Muscle of back (tissue), 11 donors: ENCODE data around the gene KCNMA1. TPM values are rescaled to one million over a fixed set of nuclear protein-coding genes. Genes with fewer than 3 reads are reported as not detected.
"Not testable (repeated sequence)": the region's sequence is repeated elsewhere in the genome, so short reads cannot be mapped to it uniquely, and the experiment has no call there.

Source experiments
- DNase-seq, 3 donors: peaks; one replicate each; pipeline versions ENCODE4 v3.0.0 to v3.0.0-alpha.2; 2013
- polyA plus RNA-seq, 10 donors: library from polyadenylated mRNA; unstranded; fragments of 120-200 nt; gene quantifications; one replicate each; pipeline ENCODE4 v1.2.1, GENCODE V29; 2013; ENCODE audit not compliant: insufficient read length in 10 of 10

KCNMA1 gene
- polyA plus RNA-seq, 10 donors: 13.8 to 20.5 (median 16.2) TPM

DNA sequence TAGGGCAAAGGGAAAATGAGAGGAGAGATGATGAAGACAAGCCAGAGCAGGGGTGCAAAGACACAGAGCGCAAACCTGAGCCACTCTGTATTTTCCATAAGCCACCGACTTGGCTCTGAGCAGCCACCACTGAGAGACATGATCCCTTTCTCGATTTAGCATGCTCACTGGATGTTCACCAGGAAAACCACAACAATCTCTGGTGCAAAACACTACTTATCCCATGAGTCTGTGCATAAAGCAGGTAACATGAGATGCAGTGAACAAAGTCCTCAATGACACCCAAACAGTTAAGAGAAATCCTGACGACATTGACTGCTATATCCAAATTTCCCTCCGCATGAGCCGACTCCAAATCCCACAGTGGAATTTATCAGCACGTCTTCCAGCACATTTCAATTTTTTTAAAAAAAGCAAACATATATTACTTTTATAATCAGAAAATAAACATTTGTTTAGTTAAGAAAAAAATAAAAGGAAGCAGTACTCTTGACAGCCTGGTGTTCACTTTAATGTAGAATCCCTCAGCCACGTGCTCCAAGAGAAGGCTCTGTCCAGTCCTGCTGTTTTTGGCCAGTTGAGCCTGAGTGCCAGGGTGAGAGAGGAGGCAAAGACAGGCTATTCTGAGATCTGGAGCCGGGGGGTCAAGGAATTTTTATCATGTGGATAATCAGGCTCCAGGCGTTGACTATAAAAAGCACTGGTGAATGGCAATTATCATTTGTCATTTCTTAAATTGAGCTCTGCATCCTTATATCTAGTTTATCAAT lies 238.4 kb downstream of the KCNMA1 start:
- no peak for DNase-seq

DNA sequence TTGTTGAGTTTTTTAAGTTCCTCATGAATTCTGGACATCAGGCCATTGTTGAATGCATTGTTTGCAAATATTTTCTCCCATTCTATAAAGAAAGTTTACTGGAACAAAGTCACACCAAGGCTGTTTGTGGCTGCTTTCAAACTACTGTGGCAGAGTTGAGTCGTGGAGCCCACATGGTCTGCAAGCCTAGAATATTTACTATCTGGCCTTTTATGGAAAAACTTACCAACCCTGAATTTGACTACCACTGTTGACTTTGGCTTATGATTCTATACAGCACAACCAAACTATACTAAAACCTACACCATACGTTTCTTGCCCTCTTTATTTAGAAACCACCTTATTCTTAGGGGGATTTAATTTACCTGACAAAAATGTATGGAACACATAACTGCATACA lies 239.1 kb downstream of the KCNMA1 start:
- DNase-seq: no peak

GRCh38 chr10:77397103-77397502 lies 240.5 kb downstream of the KCNMA1 start:
- no peak for DNase-seq

DNA sequence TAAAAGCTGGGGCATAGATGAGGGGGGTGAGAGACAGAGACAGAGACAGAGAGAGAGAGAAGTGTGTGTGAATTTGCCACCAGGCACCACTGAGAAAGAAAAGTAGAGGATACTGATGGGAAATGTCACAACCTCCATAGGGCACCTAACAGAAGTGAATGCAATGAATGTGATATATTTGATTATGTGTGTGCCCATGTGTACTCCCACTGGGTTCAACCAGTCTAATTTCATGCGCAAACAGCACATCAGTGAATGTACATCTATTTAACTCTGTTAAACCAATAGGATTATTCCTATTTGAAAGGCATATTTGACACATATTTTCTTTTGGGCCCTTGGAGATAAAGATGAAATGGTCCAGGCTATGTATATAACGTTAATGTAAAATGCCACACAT lies 241.3 kb downstream of the KCNMA1 start:
- DNase-seq: no peak

GRCh38 chr10:77393821-77394501 lies 243.6 kb downstream of the KCNMA1 start:
- DNase-seq: peak in 2 of 3 donors; percentile 46 to 50

DNA sequence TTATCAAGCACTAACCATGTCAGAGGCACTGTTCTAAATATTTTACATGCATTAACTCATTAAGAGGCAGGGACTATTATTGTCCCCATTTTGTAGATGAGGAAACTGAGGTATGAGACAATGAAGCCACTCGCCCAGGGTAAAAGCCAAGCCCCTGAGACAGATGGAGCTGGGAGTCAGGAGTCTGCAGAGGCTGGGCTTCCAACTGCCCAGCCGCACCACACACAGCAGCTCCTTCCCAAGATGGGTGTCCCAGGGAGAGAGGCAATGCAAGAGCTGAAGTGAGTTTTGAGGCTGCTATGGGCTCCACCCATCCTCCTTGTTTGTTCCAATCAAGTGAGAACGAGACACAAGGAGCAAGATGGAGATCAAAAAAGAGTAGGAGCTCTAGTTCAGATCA lies 244.2 kb downstream of the KCNMA1 start:
- no peak for DNase-seq

GRCh38 chr10:77392851-77393250 lies 244.8 kb downstream of the KCNMA1 start:
- DNase-seq: peak in 2 of 3 donors; percentile 15 to 88

- DNase-seq: peak in 1 of 3 donors; percentile 52
Measured at GRCh38 chr10:77392236-77392721, 245.3 kb downstream of the KCNMA1 start.

DNA sequence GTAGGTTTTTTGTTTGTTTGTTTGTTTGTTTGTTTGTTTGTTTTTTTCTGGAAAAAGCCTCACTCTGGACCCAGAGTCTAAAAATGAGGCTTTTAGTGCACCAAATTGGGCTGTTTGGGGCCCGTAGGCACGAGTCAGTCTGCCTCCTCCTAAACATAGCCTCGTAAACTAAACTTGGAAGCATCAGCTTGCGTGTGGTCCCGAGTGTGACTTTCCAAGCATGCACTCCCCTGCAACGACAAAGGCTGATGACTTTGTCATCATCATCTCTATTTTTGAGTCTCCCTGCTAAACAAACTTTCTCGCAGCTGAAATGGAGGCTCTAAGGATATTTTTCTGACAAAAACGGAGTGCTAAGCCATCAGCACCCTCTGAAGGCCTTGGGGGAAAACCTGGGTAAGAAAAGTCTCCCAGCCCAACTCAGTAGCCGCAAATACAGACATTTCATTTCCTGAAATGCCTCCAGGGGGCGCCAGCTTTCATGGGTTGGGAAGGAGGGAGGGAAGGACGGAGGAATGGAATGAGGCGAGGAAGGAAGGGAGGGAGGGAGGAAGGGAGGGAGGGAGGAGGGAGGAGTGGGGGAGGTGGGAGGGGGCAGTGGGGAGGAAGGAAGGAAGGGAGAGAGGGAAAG lies 245.9 kb downstream of the KCNMA1 start:
- peak; percentile 86 to 90 (median 90) for DNase-seq

- DNase-seq: no peak
Measured at GRCh38 chr10:77390481-77390891, 247.1 kb downstream of the KCNMA1 start.

GRCh38 chr10:77388571-77389100 lies 249.0 kb downstream of the KCNMA1 start:
- no peak for DNase-seq

DNA sequence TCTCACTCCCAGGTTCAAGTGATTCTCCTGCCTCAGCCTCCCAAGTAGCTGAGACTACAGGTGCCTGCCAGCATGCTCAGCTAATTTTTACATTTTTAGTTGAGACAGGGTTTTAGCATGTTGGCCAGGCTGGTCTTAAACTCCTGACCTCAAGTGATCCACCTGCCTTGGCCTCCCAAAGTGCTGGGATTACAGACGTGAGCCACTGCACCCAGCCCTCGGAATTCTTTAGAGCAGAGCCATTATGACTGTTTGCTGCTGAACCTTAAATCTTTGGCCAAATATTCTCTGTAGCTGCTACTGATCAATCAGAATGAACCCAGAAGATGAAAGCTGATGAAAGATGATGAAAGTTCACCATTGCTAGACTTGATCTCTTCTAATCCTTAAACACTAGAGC lies 249.9 kb downstream of the KCNMA1 start:
- not testable (repeated sequence) for DNase-seq

- no peak for DNase-seq
Measured at GRCh38 chr10:77387247-77387646, 250.4 kb downstream of the KCNMA1 start.

DNA sequence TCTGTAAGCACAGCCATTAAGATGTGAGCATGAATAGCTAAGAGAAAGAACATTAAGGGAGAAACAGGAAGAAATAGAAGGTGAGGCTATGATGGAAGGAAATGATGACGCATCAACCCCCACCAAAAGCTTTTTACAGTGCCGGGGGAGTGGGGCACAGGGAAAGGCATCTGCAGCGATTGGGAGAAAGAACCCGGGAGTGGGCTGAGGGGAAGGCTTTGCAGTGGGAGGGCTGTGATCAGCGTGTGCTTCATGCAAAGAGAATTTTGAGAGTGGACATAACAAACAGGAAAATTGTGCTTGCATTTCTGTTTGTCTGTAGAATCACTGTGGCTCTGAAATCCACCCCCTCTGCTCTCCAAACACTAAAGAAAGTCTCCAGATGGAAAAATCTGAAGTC lies 250.8 kb downstream of the KCNMA1 start:
- DNase-seq: peak; percentile 45 to 66 (median 59)

GRCh38 chr10:77386365-77386764 lies 251.2 kb downstream of the KCNMA1 start:
- DNase-seq: no peak

GRCh38 chr10:77385315-77385714 lies 252.3 kb downstream of the KCNMA1 start:
- DNase-seq: no peak

- DNase-seq: no peak
Measured at GRCh38 chr10:77383861-77384553, 253.6 kb downstream of the KCNMA1 start.

- no peak for DNase-seq
Measured at GRCh38 chr10:77381750-77382149, 255.9 kb downstream of the KCNMA1 start.

GRCh38 chr10:77380723-77381122 lies 256.9 kb downstream of the KCNMA1 start:
- no peak for DNase-seq

DNA sequence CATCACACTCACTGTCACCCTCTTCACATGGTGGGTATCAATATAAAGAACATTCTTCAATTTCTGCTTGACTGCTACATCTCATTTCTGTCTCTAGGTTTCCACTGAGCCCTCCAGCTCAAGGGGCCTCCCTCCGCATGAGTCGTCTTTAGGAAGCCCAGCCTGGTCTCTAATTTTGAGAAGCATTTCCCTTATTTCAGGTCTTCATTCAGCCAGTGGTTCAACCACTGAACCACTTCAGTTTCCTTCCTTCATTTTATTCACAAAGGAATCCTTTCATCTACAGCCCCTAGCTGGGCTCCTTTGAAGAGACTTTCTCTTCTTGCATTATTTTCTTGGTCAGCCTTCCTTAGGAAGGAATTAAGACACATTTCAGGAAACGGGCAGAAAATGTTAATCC lies 257.4 kb downstream of the KCNMA1 start:
- no peak for DNase-seq
